ENCODE data around the gene FXYD4. TPM values are rescaled to one million over a fixed set of nuclear protein-coding genes. Genes with fewer than 3 reads are reported as not detected.
"Not testable (repeated sequence)": the region's sequence is repeated elsewhere in the genome, so short reads cannot be mapped to it uniquely, and the experiment has no call there.

Gene FXYD4
- total RNA-seq, 1 donor from 2014 or later, result not detected

GRCh38 chr10:43375401-43376020, 4.1 kb downstream of the FXYD4 start:
- DNase-seq (ENCODE audit: low read depth in 2 of 2), result no peak

- DNase-seq (ENCODE audit: low read depth in 2 of 2), result no peak
Observed at GRCh38 chr10:43376046-43376635, 4.7 kb downstream of the FXYD4 start.

GRCh38 chr10:43376828-43377423, 5.5 kb downstream of the FXYD4 start:
- DNase-seq (ENCODE audit: low read depth in 2 of 2), result no peak

- DNase-seq (ENCODE audit: low read depth in 2 of 2), result no peak
Observed at GRCh38 chr10:43377424-43377883, 6.0 kb downstream of the FXYD4 start.

GRCh38 chr10:43380610-43381222, 9.3 kb downstream of the FXYD4 start:
- DNase-seq (ENCODE audit: low read depth in 2 of 2), result no peak

GRCh38 chr10:43383204-43383971, 12.0 kb downstream of the FXYD4 start:
- no peak for DNase-seq (ENCODE audit: low read depth in 2 of 2)

GRCh38 chr10:43384252-43385221, 13.1 kb downstream of the FXYD4 start:
- no peak for DNase-seq (ENCODE audit: low read depth in 2 of 2)

GRCh38 chr10:43385412-43386004, 14.1 kb downstream of the FXYD4 start:
- no peak for DNase-seq (ENCODE audit: low read depth in 2 of 2)

GRCh38 chr10:43386549-43386948, 15.1 kb downstream of the FXYD4 start:
- no peak for DNase-seq (ENCODE audit: low read depth in 2 of 2)

- DNase-seq (ENCODE audit: low read depth in 2 of 2), result no peak
Observed at GRCh38 chr10:43386981-43387677, 15.7 kb downstream of the FXYD4 start.

GRCh38 chr10:43387678-43388032, 16.2 kb downstream of the FXYD4 start:
- no peak for DNase-seq (ENCODE audit: low read depth in 2 of 2)

- no peak for DNase-seq (ENCODE audit: low read depth in 2 of 2)
Observed at GRCh38 chr10:43389867-43390266, 18.4 kb downstream of the FXYD4 start.

GRCh38 chr10:43390333-43390732, 18.9 kb downstream of the FXYD4 start:
- DNase-seq (ENCODE audit: low read depth in 2 of 2), result no peak

- DNase-seq (ENCODE audit: low read depth in 2 of 2), result peak; percentile 59 to 61
Observed at GRCh38 chr10:43390759-43391158, 19.3 kb downstream of the FXYD4 start.

- no peak for DNase-seq (ENCODE audit: low read depth in 2 of 2)
Observed at GRCh38 chr10:43391496-43391895, 20.1 kb downstream of the FXYD4 start.

GRCh38 chr10:43392748-43393147, 21.3 kb downstream of the FXYD4 start:
- no peak for DNase-seq (ENCODE audit: low read depth in 2 of 2)

GRCh38 chr10:43393186-43393585, 21.8 kb downstream of the FXYD4 start:
- not testable (repeated sequence) for DNase-seq (ENCODE audit: low read depth in 2 of 2)

GRCh38 chr10:43393606-43394360, 22.3 kb downstream of the FXYD4 start:
- DNase-seq (ENCODE audit: low read depth in 2 of 2), result no peak

GRCh38 chr10:43394868-43395267, 23.4 kb downstream of the FXYD4 start:
- DNase-seq (ENCODE audit: low read depth in 2 of 2), result no peak

All from lung microvascular endothelial cell (primary cell).